ENCODE data around the gene POLR1E. TPM values are rescaled to one million over a fixed set of nuclear protein-coding genes. Genes with fewer than 3 reads are reported as not detected.
"Not testable (repeated sequence)": the region's sequence is repeated elsewhere in the genome, so short reads cannot be mapped to it uniquely, and the experiment has no call there.

Gene POLR1E
- total RNA-seq, 1 donor from 2014 or later = 29.3 TPM

DNA sequence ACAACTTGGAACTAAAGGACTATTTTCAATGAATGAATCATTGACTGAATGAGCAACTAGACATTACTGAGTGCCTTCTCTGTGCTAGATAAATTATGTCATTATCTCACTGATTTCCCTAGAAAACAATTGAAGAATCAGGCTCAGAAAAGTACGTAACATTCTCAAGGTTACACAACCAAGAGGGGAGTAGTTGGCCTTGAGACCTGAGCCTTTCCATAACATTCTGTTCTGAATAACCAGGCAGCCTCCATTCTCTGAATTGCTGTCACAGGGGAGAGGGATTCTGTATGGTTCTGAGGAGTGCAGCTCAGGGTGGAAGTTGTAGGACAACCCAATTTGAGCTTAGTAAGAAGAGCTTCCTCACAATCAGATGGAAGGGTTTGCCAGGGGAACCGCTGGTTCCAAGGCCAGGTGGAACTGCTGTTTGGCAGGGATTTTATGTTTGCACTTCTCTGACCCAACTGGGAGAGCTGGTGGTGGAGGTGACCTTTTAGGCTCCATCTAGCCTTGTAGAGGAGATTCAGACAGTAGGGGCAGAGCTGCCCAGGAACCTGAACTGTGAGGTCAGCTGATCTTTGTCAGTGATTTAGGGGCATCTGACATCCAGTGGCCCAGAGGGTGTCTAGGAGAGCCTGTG is 16.3 kb downstream of the POLR1E start:
- no peak for DNase-seq

DNA sequence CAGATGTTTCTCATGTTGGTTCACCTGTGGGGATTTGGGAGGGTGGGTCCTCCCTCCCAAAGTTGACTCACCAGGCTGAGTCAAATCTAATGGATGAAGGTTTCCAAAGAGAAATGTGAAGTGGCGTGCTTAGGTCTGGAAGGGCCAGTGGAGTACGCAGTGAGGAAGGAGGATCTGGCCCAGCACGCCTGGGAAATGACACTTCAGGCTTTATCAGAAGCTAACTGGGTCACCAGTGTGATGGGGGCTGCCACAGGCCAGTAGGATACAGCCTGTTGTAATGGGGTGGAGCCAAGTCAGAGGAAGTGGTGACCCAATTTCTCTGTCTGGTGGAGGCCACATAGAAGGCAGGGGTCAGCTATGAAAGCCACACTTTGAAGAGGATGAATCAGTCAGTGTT is 18.0 kb downstream of the POLR1E start:
- DNase-seq = no peak

GRCh38 chr9:37504605-37505004 is 18.9 kb downstream of the POLR1E start:
- DNase-seq = no peak

DNA sequence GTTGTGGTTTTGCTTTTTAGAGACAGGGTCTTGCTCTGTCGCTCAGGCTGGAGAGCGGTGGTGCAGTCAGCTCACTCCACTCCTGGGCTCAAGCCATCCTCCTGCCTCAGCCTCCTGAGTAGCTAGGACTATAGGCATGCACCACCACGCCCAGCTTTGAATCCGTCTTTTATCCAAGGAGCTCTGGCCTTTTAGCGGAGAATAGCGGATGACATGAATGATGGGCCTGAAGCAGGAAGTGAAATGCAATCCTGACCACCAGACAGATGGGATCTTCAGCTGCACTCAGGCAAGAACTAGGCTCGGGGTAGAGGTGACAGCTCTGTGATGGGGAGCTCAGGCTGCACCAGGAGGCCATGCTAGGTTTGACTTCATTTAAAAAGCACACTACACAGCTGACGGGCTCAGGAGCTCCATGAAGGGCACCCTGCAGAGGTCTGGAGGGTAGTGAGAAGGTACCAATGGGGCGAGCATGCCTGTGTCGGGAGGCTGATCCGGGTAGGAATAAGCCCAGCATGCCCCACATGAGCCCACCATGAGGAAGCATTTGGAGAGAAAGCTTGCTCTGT is 21.9 kb downstream of the POLR1E start:
- no peak for DNase-seq

DNA sequence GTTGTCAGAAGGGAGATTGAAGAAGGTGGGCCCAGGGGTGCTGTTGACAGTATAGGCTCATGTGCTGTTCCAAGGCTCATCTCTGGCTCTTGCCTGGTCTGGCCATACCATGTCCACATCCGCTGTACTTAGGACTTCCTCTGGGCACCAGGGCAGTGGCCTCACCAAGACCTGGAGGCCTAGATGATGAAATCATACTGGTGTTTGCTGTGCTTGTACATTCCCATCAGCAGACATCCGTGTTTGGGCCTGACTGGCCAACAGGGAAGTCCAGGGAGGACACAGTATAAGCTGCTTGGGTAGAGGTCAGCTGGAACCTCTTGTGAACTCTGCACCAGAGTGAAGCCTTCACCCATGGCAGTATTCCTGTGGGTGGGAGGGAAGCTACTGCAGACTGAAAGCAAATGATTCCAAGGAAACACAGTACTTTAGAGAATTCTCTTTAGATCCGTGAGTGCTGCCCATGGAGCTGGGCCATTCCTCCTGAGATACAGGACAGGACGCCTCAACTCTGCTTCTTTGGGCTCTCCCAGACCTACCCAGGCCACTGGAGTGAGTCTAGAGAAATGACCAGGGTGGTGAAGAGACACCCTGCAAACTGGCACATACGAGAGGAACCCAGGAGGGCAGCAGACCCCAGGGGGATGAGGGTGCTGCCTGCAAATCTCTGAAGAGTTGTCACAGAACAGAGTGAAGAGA is 22.5 kb downstream of the POLR1E start:
- DNase-seq = no peak

DNA sequence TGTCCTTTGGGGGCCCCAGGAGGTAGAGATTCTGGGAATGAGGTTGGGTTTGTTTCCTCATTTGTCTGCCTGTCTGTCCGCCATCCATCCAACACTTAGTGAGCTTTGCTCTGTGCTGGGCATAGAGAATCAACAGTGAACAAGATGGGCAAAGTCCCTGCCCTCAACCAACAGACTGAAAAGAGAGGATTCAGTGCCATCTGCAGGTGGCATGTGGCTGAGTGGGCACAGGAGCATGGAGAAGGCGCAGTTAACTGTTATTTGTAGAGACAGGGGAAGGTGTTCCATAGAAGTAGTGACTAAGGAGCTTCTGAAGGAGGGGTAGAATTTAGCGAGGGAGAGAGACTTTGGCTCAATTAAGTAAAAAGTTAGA is 23.1 kb downstream of the POLR1E start:
- DNase-seq = no peak

- no peak for DNase-seq
Measured at GRCh38 chr9:37509536-37509935, 23.8 kb downstream of the POLR1E start.

- DNase-seq = not testable (repeated sequence)
Measured at GRCh38 chr9:37510053-37510452, 24.3 kb downstream of the POLR1E start.

- no peak for DNase-seq
Measured at GRCh38 chr9:37511016-37512010, 25.6 kb downstream of the POLR1E start.

GRCh38 chr9:37512437-37512836 is 26.7 kb downstream of the POLR1E start:
- DNase-seq = no peak

DNA sequence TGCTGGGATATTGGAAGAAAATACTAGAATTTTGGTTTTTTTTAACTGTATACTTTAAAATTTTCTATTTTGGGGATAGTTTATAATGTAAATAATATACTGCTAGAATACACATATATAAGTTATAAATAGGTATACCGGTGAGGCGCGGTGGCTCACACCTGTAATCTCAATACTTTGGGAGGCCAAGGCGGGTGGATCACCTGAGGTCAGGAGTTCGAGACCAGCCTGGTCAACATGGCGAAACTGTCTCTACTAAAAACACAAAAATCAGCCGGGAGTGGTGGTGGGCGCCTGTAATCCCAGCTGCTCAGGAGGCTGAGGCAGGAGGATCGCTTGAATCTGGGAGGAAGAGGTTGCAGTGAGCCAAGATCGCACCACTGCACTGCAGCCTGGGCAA is 28.7 kb downstream of the POLR1E start:
- DNase-seq = not testable (repeated sequence)

DNA sequence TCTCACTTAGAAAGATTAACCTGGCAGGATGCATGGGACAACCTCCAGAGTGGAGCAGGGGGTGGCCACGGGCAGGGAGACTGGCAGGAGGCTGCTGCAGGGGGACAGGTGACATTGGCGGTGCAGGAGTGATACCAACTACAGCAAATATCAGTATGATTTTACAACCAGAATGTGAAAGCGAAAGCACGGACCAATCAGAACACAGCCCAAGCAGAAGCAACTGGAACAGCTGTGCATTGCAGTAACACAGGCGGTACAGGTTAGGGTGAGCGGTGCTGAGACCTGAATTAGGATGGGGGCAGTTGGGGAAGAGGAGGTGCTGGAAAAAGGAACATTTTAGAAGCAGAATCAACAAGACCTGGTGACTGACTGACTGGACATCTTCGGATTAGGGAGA is 29.3 kb downstream of the POLR1E start:
- DNase-seq = no peak

- DNase-seq = no peak
Measured at GRCh38 chr9:37515620-37516258, 30.0 kb downstream of the POLR1E start.

DNA sequence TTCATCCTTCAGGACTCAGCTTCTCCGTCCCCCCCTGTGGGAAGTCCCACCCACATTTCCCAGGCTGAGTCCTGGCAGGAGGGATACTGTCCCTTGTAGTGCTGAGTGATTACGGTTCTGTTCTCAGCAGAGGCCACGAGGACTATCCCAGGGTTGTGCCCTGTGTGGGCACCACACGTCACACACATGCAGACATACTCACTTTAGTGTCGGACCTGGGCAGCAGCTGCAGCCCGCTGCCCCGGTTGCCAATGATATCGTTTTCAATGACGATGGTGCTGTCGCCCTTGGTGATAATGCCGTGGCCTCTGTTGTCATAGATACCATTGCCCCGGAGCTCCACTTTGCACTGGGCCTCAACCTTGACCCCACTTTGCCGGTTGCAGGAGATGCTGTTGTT is 32.2 kb downstream of the POLR1E start:
- no peak for DNase-seq

DNA sequence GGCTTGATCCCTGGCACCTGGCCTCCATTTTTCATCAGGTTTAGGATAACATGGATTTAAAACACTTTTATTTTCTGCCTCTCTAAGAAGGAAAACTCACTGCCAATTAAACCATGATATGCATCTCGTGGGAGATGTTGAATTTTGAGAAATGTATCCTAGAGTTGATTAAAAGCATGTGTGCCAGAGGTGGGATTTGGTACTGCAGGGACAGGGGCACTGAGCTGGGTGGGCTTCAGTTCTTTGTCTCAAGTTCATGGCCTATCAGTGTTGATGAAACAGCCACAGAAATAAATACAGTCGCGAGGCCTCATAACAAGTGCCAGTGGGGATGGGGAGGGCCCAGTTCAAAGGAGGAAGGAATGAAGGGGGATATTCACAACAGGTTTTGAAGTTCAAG is 34.9 kb downstream of the POLR1E start:
- DNase-seq = peak; percentile 27

DNA sequence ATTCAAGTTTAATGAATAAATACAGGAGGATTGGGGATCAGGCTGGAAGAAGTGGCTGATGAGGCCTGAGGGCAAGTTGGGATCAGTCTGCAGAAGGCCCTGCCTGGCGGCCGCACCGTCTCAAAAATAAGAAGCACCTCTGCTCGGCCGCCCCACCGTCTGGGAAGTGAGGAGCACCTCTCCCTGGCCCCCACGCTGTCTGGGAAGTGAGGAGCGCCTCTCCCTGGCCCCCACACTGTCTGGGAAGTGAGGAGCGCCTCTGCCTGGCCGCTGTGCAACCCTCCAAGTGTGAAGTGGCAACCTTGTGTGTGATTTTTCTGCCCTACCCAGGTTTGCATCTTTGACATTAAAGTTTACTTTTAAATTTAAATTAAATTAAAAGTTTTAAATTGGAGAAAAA is 35.4 kb downstream of the POLR1E start:
- no peak for DNase-seq

DNA sequence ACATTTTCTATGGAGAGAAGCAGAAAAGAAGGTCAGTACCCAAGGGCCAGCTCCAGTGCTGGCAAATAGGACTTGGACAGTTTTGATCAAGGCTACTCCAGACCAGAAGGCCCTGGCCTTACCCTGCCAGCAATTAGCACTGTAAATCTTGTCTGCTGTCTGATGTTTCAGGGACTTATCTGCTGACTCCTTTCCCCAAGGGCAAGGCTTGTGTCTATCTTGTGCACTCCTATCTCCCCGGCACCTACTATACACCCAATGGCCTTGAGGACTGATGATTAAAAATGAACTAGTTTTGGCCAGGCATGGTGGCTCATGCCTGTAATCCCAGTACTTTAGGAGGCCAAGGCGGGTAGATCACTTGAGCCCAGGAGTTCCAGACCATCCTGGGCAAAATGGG is 37.2 kb downstream of the POLR1E start:
- DNase-seq = no peak

DNA sequence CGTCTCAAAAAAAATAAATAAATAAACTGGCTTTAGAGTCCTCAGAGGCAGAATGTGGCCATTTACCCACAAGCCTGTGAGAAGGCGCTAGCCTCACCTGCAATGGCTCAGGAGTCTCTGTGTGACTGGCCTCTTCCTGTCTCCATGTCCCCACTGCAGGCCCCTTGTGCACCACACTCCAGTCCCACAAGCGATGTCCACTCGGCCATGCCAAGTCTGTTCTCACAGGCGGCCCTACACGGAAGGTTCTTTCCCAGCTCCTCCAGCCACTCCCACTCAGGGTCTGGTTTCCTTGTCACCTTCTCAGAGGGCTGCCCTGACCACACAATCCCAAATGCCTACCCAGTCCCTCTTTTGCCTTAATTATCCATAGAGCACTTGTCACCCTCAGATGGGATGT is 38.2 kb downstream of the POLR1E start:
- no peak for DNase-seq

- DNase-seq = no peak
Measured at GRCh38 chr9:37528652-37529471, 43.1 kb downstream of the POLR1E start.

- no peak for DNase-seq
Measured at GRCh38 chr9:37531699-37532098, 46.0 kb downstream of the POLR1E start.

GRCh38 chr9:37534412-37534811 is 48.7 kb downstream of the POLR1E start:
- no peak for DNase-seq
